Measurements from ENCODE around the gene DKC1.
A peak's percentile ranks its signal among the peaks of the same experiment; 100 is the strongest.

DKC1 gene

GRCh38 chrX:154762537-154763296, at the start of gene DKC1:
Gene DKC1, plus strand, starts transcription at chrX:154762864. Its CDS starts 102 bp downstream, at chrX:154762966.
- peak; percentile 79 for TF ChIP-seq POLR2AphosphoS5 (IDR thresholded peaks at IDR 0.05; ENCODE audit: borderline replicate concordance, low read depth, low read length)
- no peak for TF ChIP-seq FOXP2 (optimal IDR thresholded peaks at IDR 0.05; ENCODE audit: control extremely low read depth, extremely low read length, insufficient read depth)
- DNase-seq (ENCODE audit: low read depth, low spot score) = peak; percentile 40
- H3K9ac ChIP-seq (ENCODE audit: insufficient read length) = peak within 1 kb of the TSS; percentile 91
- peak within 1 kb of the TSS; percentile 75; the same call in 1 of the 2 replicates for H3K27ac ChIP-seq
- peaks cover 33% of the 10 kb centered on the region for H3K36me3 ChIP-seq (ENCODE audit: insufficient read depth, low read length)
- H3K4me3 ChIP-seq = peak within 1 kb of the TSS; percentile 91
- H3K9me3 ChIP-seq (ENCODE audit: low read depth, low read length) = no peaks in the 10 kb centered on the region

- H3K4me3 ChIP-seq = no peak overlapping the region
- peak; percentile 3 for DNase-seq (ENCODE audit: low read depth, low spot score)
- no peak overlapping the region for H3K9ac ChIP-seq (ENCODE audit: insufficient read length)
- no peak overlapping the region for H3K27ac ChIP-seq
- no peaks in the 10 kb centered on the region for H3K36me3 ChIP-seq (ENCODE audit: insufficient read depth, low read length)
- TF ChIP-seq POLR2AphosphoS5 (IDR thresholded peaks at IDR 0.05; ENCODE audit: borderline replicate concordance, low read depth, low read length) (no peak), FOXP2 (optimal IDR thresholded peaks at IDR 0.05; ENCODE audit: control extremely low read depth, extremely low read length, insufficient read depth) (no peak), EZH2 (IDR thresholded peaks at IDR 0.05) (no peak)
- H3K9me3 ChIP-seq (ENCODE audit: low read depth, low read length) = no peaks in the 10 kb centered on the region
Measured at GRCh38 chrX:154714925-154715324, 47.7 kb upstream of the DKC1 start.

GRCh38 chrX:154715825-154716224, 46.8 kb upstream of the DKC1 start:
- no peak overlapping the region for H3K4me3 ChIP-seq
- H3K27ac ChIP-seq = no peak overlapping the region
- TF ChIP-seq POLR2AphosphoS5 (IDR thresholded peaks at IDR 0.05; ENCODE audit: borderline replicate concordance, low read depth, low read length) (no peak), EZH2 (IDR thresholded peaks at IDR 0.05) (no peak), FOXP2 (optimal IDR thresholded peaks at IDR 0.05; ENCODE audit: control extremely low read depth, extremely low read length, insufficient read depth) (no peak)
- H3K36me3 ChIP-seq (ENCODE audit: insufficient read depth, low read length) = no peaks in the 10 kb centered on the region
- H3K9ac ChIP-seq (ENCODE audit: insufficient read length) = no peak overlapping the region
- DNase-seq (ENCODE audit: low read depth, low spot score) = no peak
- no peaks in the 10 kb centered on the region for H3K9me3 ChIP-seq (ENCODE audit: low read depth, low read length)

- H3K9ac ChIP-seq (ENCODE audit: insufficient read length) = no peak overlapping the region
- DNase-seq (ENCODE audit: low read depth, low spot score) = peak; percentile 28
Measured at GRCh38 chrX:154717824-154718223, 44.8 kb upstream of the DKC1 start.

GRCh38 chrX:154718616-154719015, 44.0 kb upstream of the DKC1 start:
- no peaks in the 10 kb centered on the region for H3K9me3 ChIP-seq (ENCODE audit: low read depth, low read length)
- TF ChIP-seq FOXP2 (optimal IDR thresholded peaks at IDR 0.05; ENCODE audit: control extremely low read depth, extremely low read length, insufficient read depth) = no peak
- no peak for TF ChIP-seq EZH2 (IDR thresholded peaks at IDR 0.05)
- no peak for TF ChIP-seq POLR2AphosphoS5 (IDR thresholded peaks at IDR 0.05; ENCODE audit: borderline replicate concordance, low read depth, low read length)
- no peak overlapping the region for H3K9ac ChIP-seq (ENCODE audit: insufficient read length)
- no peaks in the 10 kb centered on the region for H3K36me3 ChIP-seq (ENCODE audit: insufficient read depth, low read length)
- no peak for DNase-seq (ENCODE audit: low read depth, low spot score)
- H3K4me3 ChIP-seq = no peak overlapping the region
- no peak overlapping the region for H3K27ac ChIP-seq

More at GRCh38 chrX:154717824-154718223, 44.8 kb upstream of the DKC1 start:
- Histone ChIP-seq H3K9me3 (ENCODE audit: low read depth, low read length) (no peaks in the 10 kb centered on the region), H3K27ac (no peak overlapping the region), H3K36me3 (ENCODE audit: insufficient read depth, low read length) (no peaks in the 10 kb centered on the region), H3K4me3 (peak overlapping the region; percentile 38; the same call in 1 of the 2 replicates)
- TF ChIP-seq POLR2AphosphoS5 (IDR thresholded peaks at IDR 0.05; ENCODE audit: borderline replicate concordance, low read depth, low read length) (0 out of 2 replicates have a peak, but pooled peaks have one; percentile 28), EZH2 (IDR thresholded peaks at IDR 0.05) (no peak)

- Histone ChIP-seq H3K36me3 (ENCODE audit: insufficient read depth, low read length) (no peaks in the 10 kb centered on the region), H3K9me3 (ENCODE audit: low read depth, low read length) (no peaks in the 10 kb centered on the region), H3K27ac (no peak overlapping the region), H3K9ac (ENCODE audit: insufficient read length) (no peak overlapping the region), H3K4me3 (no peak overlapping the region)
- DNase-seq (ENCODE audit: low read depth, low spot score) = no peak
- TF ChIP-seq FOXP2 (optimal IDR thresholded peaks at IDR 0.05; ENCODE audit: control extremely low read depth, extremely low read length, insufficient read depth) = no peak
- TF ChIP-seq EZH2 (IDR thresholded peaks at IDR 0.05) = no peak
- TF ChIP-seq POLR2AphosphoS5 (IDR thresholded peaks at IDR 0.05; ENCODE audit: borderline replicate concordance, low read depth, low read length) = no peak
Measured at GRCh38 chrX:154719132-154719675, 43.5 kb upstream of the DKC1 start.

- TF ChIP-seq EZH2 (IDR thresholded peaks at IDR 0.05) = no peak
- H3K4me3 ChIP-seq = no peak overlapping the region
- H3K36me3 ChIP-seq (ENCODE audit: insufficient read depth, low read length) = no peaks in the 10 kb centered on the region
- no peak overlapping the region for H3K9ac ChIP-seq (ENCODE audit: insufficient read length)
- no peaks in the 10 kb centered on the region for H3K9me3 ChIP-seq (ENCODE audit: low read depth, low read length)
- no peak for DNase-seq (ENCODE audit: low read depth, low spot score)
- H3K27ac ChIP-seq = no peak overlapping the region
Measured at GRCh38 chrX:154720067-154720466, 42.6 kb upstream of the DKC1 start.

GRCh38 chrX:154721155-154721554, 41.5 kb upstream of the DKC1 start:
- Histone ChIP-seq H3K36me3 (ENCODE audit: insufficient read depth, low read length) (no peaks in the 10 kb centered on the region), H3K4me3 (no peak overlapping the region), H3K9me3 (ENCODE audit: low read depth, low read length) (no peaks in the 10 kb centered on the region), H3K9ac (ENCODE audit: insufficient read length) (no peak overlapping the region), H3K27ac (no peak overlapping the region)
- TF ChIP-seq FOXP2 (optimal IDR thresholded peaks at IDR 0.05; ENCODE audit: control extremely low read depth, extremely low read length, insufficient read depth) (no peak), EZH2 (IDR thresholded peaks at IDR 0.05) (no peak), POLR2AphosphoS5 (IDR thresholded peaks at IDR 0.05; ENCODE audit: borderline replicate concordance, low read depth, low read length) (no peak)
- no peak for DNase-seq (ENCODE audit: low read depth, low spot score)

Data from SK-N-MC (cell line).